WI38 (cell line): ENCODE data around the gene RUNX1.

Experiments
- H3K4me3 ChIP-seq: 2 replicates; pipeline ENCODE4 v1.5.1; 2011; ENCODE audit warnings: low read depth, mild to moderate bottlenecking, control low read depth, low read length
- TF ChIP-seq, protein P1 (sequence below): IDR thresholded peaks from 2 replicates; pipeline ENCODE4 v1.5.1; 2012; ENCODE audit warnings: low read depth, mild to moderate bottlenecking, control low read depth, low read length

RUNX1 gene

GRCh38 chr21:34988625-34989024 lies 60.5 kb downstream of the RUNX1 start:
- no peak overlapping the region for H3K4me3 ChIP-seq
- TF ChIP-seq, protein P1, sequence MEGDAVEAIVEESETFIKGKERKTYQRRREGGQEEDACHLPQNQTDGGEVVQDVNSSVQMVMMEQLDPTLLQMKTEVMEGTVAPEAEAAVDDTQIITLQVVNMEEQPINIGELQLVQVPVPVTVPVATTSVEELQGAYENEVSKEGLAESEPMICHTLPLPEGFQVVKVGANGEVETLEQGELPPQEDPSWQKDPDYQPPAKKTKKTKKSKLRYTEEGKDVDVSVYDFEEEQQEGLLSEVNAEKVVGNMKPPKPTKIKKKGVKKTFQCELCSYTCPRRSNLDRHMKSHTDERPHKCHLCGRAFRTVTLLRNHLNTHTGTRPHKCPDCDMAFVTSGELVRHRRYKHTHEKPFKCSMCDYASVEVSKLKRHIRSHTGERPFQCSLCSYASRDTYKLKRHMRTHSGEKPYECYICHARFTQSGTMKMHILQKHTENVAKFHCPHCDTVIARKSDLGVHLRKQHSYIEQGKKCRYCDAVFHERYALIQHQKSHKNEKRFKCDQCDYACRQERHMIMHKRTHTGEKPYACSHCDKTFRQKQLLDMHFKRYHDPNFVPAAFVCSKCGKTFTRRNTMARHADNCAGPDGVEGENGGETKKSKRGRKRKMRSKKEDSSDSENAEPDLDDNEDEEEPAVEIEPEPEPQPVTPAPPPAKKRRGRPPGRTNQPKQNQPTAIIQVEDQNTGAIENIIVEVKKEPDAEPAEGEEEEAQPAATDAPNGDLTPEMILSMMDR, result no peak

- TF ChIP-seq, protein P1, result no peak
- no peak overlapping the region for H3K4me3 ChIP-seq
Observed at GRCh38 chr21:34988139-34988538, 61.0 kb downstream of the RUNX1 start.

GRCh38 chr21:34987501-34988072 lies 61.5 kb downstream of the RUNX1 start:
- no peak overlapping the region for H3K4me3 ChIP-seq
- TF ChIP-seq, protein P1, result no peak

- H3K4me3 ChIP-seq, result no peak overlapping the region
- TF ChIP-seq, protein P1, result no peak
Observed at GRCh38 chr21:34986561-34987500, 62.3 kb downstream of the RUNX1 start.

- no peak overlapping the region for H3K4me3 ChIP-seq
- TF ChIP-seq, protein P1, result no peak
Observed at GRCh38 chr21:34984356-34985058, 64.6 kb downstream of the RUNX1 start.

DNA sequence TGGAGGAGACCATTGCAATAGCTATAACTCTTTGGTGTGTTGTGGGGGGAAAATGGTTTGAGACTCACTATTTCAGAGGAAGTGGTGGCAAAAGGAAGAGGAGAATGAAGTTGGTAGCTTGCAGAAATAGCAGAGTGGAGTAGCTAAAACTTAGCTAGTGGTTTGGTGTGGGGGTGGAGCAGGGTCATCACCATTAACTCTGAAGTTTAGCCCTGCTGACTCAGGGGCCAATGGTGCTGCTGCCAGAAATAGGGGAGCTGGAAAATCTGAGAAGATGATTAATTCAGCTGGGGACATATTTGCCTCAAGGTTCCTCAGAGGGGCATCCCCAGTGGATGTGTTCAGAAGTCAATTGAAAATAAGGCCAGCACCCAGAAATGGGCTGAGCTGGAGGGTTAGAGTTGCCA lies 65.4 kb downstream of the RUNX1 start:
- no peak overlapping the region for H3K4me3 ChIP-seq
- TF ChIP-seq, protein P1, result no peak
